ENCODE results near the gene ARHGEF28. TPM values are rescaled to one million over a fixed set of nuclear protein-coding genes. Genes with fewer than 3 reads are reported as not detected.

ARHGEF28 gene
- polyA plus RNA-seq, 4 donors: 13.7 to 55.9 (median 47.5) TPM

- DNase-seq (ENCODE audit: low read depth in 4 of 4, low spot score in 3 of 4): no peak
Measured at GRCh38 chr5:73728493-73729273, 102.7 kb downstream of the ARHGEF28 start.

GRCh38 chr5:73729329-73729728 is 103.3 kb downstream of the ARHGEF28 start:
- DNase-seq (ENCODE audit: low read depth in 4 of 4, low spot score in 3 of 4): no peak

- no peak for DNase-seq (ENCODE audit: low read depth in 4 of 4, low spot score in 3 of 4)
Measured at GRCh38 chr5:73732045-73732444, 106.0 kb downstream of the ARHGEF28 start.

- no peak for DNase-seq (ENCODE audit: low read depth in 4 of 4, low spot score in 3 of 4)
Measured at GRCh38 chr5:73733219-73733618, 107.2 kb downstream of the ARHGEF28 start.

- DNase-seq (ENCODE audit: low read depth in 4 of 4, low spot score in 3 of 4): no peak
Measured at GRCh38 chr5:73735032-73735734, 109.2 kb downstream of the ARHGEF28 start.

- no peak for DNase-seq (ENCODE audit: low read depth in 4 of 4, low spot score in 3 of 4)
Measured at GRCh38 chr5:73739650-73740049, 113.7 kb downstream of the ARHGEF28 start.

GRCh38 chr5:73740274-73740790 is 114.3 kb downstream of the ARHGEF28 start:
- DNase-seq (ENCODE audit: low read depth in 4 of 4, low spot score in 3 of 4): no peak

- no peak for DNase-seq (ENCODE audit: low read depth in 4 of 4, low spot score in 3 of 4)
Measured at GRCh38 chr5:73743161-73743560, 117.2 kb downstream of the ARHGEF28 start.

GRCh38 chr5:73745836-73746235 is 119.8 kb downstream of the ARHGEF28 start:
- no peak for DNase-seq (ENCODE audit: low read depth in 4 of 4, low spot score in 3 of 4)

- no peak for DNase-seq (ENCODE audit: low read depth in 4 of 4, low spot score in 3 of 4)
Measured at GRCh38 chr5:73746608-73747007, 120.6 kb downstream of the ARHGEF28 start.

GRCh38 chr5:73747696-73748380 is 121.8 kb downstream of the ARHGEF28 start:
- DNase-seq (ENCODE audit: low read depth in 4 of 4, low spot score in 3 of 4): no peak

- DNase-seq (ENCODE audit: low read depth in 4 of 4, low spot score in 3 of 4): no peak
Measured at GRCh38 chr5:73748510-73749400, 122.8 kb downstream of the ARHGEF28 start.

GRCh38 chr5:73749485-73750270 is 123.7 kb downstream of the ARHGEF28 start:
- DNase-seq (ENCODE audit: low read depth in 4 of 4, low spot score in 3 of 4): no peak

- DNase-seq (ENCODE audit: low read depth in 4 of 4, low spot score in 3 of 4): no peak
Measured at GRCh38 chr5:73751254-73751914, 125.4 kb downstream of the ARHGEF28 start.

- DNase-seq (ENCODE audit: low read depth in 4 of 4, low spot score in 3 of 4): no peak
Measured at GRCh38 chr5:73754254-73754653, 128.3 kb downstream of the ARHGEF28 start.

- no peak for DNase-seq (ENCODE audit: low read depth in 4 of 4, low spot score in 3 of 4)
Measured at GRCh38 chr5:73757416-73757815, 131.4 kb downstream of the ARHGEF28 start.

- no peak for DNase-seq (ENCODE audit: low read depth in 4 of 4, low spot score in 3 of 4)
Measured at GRCh38 chr5:73759771-73760170, 133.8 kb downstream of the ARHGEF28 start.

- no peak for DNase-seq (ENCODE audit: low read depth in 4 of 4, low spot score in 3 of 4)
Measured at GRCh38 chr5:73763300-73764032, 137.5 kb downstream of the ARHGEF28 start.

All from left renal pelvis (tissue), 4 donors.